A549 (cell line): ENCODE data around the gene LRRC7. TPM values are rescaled to one million over a fixed set of nuclear protein-coding genes. Genes with fewer than 3 reads are reported as not detected.

Source experiments
- ATAC-seq, 2 experiments: fragments of 200-7000 bp in 1 of 2; fragments of >200 bp in 1 of 2; cut with Nextera tagmentation in 1 of 2; cut with Tn5 transposase in 1 of 2; 3 replicates each; pipeline versions ENCODE4 v1.8.0 to v1.9.1; 2018 to 2020; ENCODE audit warnings: mild to moderate bottlenecking in 1 of 2, moderate library complexity in 1 of 2
- CTCF ChIA-PET: fragments of 300-600 bp; sonication (Branson Sonifier 250); formaldehyde crosslinking; extraction: SDS; loops from one replicate; lab custom pipeline; 2021; ENCODE audit warnings: antibody characterized with exemption, inconsistent platforms; lab: Yijun Ruan, JAX
- POLR2A ChIA-PET: fragments of 350-600 bp; formaldehyde crosslinking; extraction: SDS; loops from one replicate; lab custom pipeline; 2021; ENCODE audit warnings: antibody characterized with exemption, inconsistent platforms; lab: Yijun Ruan, JAX
- DNase-seq, 2 experiments: peaks; one replicate each; pipeline versions ENCODE4 v3.0.0 to v3.0.0-alpha.2; 2011 to 2016; ENCODE audit warnings: low read depth in 1 of 2, low spot score in 1 of 2
- FAIRE-seq: peaks from 2 replicates; lab custom pipeline; 2011; peaks lifted over from hg19 to GRCh38; lab: Jason Lieb, UNC
- H3K27ac ChIP-seq, 2 experiments: fragments of >200 bp; sonication (Bioruptor Twin); formaldehyde crosslinking; 3 replicates each; pipeline ENCODE4 v1.5.1; 2016 to 2017
- H3K4me1 ChIP-seq: fragments of >200 bp; sonication (Bioruptor Twin); formaldehyde crosslinking; 3 replicates; pipeline ENCODE4 v1.6.1; 2016
- H3K4me2 ChIP-seq: fragments of >200 bp; sonication (Bioruptor Twin); formaldehyde crosslinking; 3 replicates; pipeline ENCODE4 v1.6.1; 2016
- H3K4me3 ChIP-seq: fragments of >200 bp; sonication (Bioruptor Twin); formaldehyde crosslinking; 3 replicates; pipeline ENCODE4 v1.5.1; 2016
- H3K9me3 ChIP-seq: fragments of >200 bp; sonication (Bioruptor Twin); formaldehyde crosslinking; 3 replicates; pipeline ENCODE4 v1.6.1; 2016
- BHLHE40 ChIP-seq: IDR thresholded peaks from 2 replicates; pipeline ENCODE4 v1.6.1; 2012; ENCODE audit warnings: low read depth, low read length, inconsistent platforms
- CBX8 ChIP-seq: fragments of 200-600 bp; sonication (generic); IDR thresholded peaks from 2 replicates; pipeline ENCODE4 v1.6.1; 2016
- CHD2 ChIP-seq: fragments of 150-350 bp; IDR thresholded peaks from 2 replicates; pipeline ENCODE4 v1.6.1; 2014; ENCODE audit warnings: low read length; ENCODE audit not compliant: partially characterized antibody
- CHD4 ChIP-seq: fragments of 200-600 bp; sonication (generic); IDR thresholded peaks from 2 replicates; pipeline ENCODE4 v1.6.1; 2016; ENCODE audit warnings: antibody characterized with exemption, mild to moderate bottlenecking, borderline replicate concordance
- ELK1 ChIP-seq: fragments of 150-350 bp; IDR thresholded peaks from 2 replicates; pipeline ENCODE4 v1.6.1; 2014; ENCODE audit warnings: low read depth, mild to moderate bottlenecking, low read length
- FOXS1 ChIP-seq: fragments of 250-450 bp; sonication (Bioruptor Pico); IDR thresholded peaks from 2 replicates; pipeline ENCODE4 v1.5.0; 2020; ENCODE audit warnings: mild to moderate bottlenecking, moderate library complexity
- MYC ChIP-seq: IDR thresholded peaks from 2 replicates; pipeline ENCODE4 v1.6.1; 2012; ENCODE audit warnings: mild to moderate bottlenecking, inconsistent platforms, low read length, improper control_type of control experiment, borderline replicate concordance
- RARB ChIP-seq: fragments of 250-450 bp; sonication (Bioruptor Pico); IDR thresholded peaks from 2 replicates; pipeline ENCODE4 v1.8.0; 2021; ENCODE audit warnings: mild to moderate bottlenecking, moderate library complexity
- RCOR1 ChIP-seq: fragments of 150-350 bp; IDR thresholded peaks from 2 replicates; pipeline ENCODE4 v1.6.1; 2014; ENCODE audit warnings: antibody characterized with exemption, low read length, low read depth
- REST ChIP-seq: fragments of 200-600 bp; sonication (generic); IDR thresholded peaks from 2 replicates; pipeline ENCODE4 v1.6.1; 2016; ENCODE audit warnings: antibody characterized with exemption, mild to moderate bottlenecking, moderate library complexity
- SREBF2 ChIP-seq: fragments of 450-650 bp; IDR thresholded peaks from 2 replicates; pipeline ENCODE4 v1.6.1; 2014; ENCODE audit warnings: mild to moderate bottlenecking, moderate library complexity
- TFCP2L1 ChIP-seq: fragments of 250-450 bp; sonication (Bioruptor Pico); IDR thresholded peaks from 2 replicates; pipeline ENCODE4 v1.5.0; 2021; ENCODE audit warnings: mild to moderate bottlenecking
- TP53 ChIP-seq: fragments of 250-450 bp; sonication (Bioruptor Pico); IDR thresholded peaks from 2 replicates; pipeline ENCODE4 v1.5.0; 2021; ENCODE audit warnings: mild to moderate bottlenecking, moderate library complexity
- WGBS: methylation state at CpG from one replicate; pipeline ENCODE4 v1.1.6; 2017; ENCODE audit errors: missing lambda C conversion rate; 5-methylcytosine and 5-hydroxymethylcytosine counted together
- polyA plus RNA-seq, 4 experiments: library from polyadenylated mRNA; depleted of rRNA in 3 of 4; stranded (reverse); fragments of >200 nt; fragmentation: RNase III in 1 of 4; extraction: RNeasy Plus Mini Kit Qiagen cat#74134 plus additional on column Dnase treatment in 1 of 4; gene quantifications; 2 replicates in 3 of 4; 3 replicates in 1 of 4; pipeline ENCODE4 v1.2.3, GENCODE V29; 2011 to 2017

LRRC7 gene
- polyA plus RNA-seq, 2 of the 4 experiments (the other 2 are of a cell fraction) = not detected

- ChIA-PET POLR2A (no interaction called here), CTCF (no interaction called here)
- ATAC-seq (no peak), FAIRE-seq (no peak), DNase-seq (no peak)
- H3K4me1 ChIP-seq = no peaks in the 10 kb centered on the region
- WGBS = 0% methylated on average over 2 of the region's 2 CpGs
- TF ChIP-seq RCOR1 (no peak), ELK1 (no peak), RARB (no peak), TFCP2L1 (CRISPR knock-in tag) (no peak), SREBF2 (no peak), MYC (no peak), CHD2 (no peak), CHD4 (no peak), REST (no peak)
- no peaks in the 10 kb centered on the region for H3K9me3 ChIP-seq
- no peak overlapping the region for H3K4me3 ChIP-seq
- no peak overlapping the region for H3K4me2 ChIP-seq
- H3K27ac ChIP-seq = no peak overlapping the region
Measured at GRCh38 chr1:69527273-69527672, 40.4 kb upstream of the LRRC7 start.

- no peaks in the 10 kb centered on the region for H3K4me1 ChIP-seq
- DNase-seq = no peak
- ATAC-seq = no peak
- ChIA-PET CTCF (no interaction called here), POLR2A (no interaction called here)
- TF ChIP-seq CBX8 = no peak
- 0% methylated on average over 2 of the region's 2 CpGs for WGBS
- H3K4me2 ChIP-seq = no peak overlapping the region
- no peaks in the 10 kb centered on the region for H3K9me3 ChIP-seq
- no peak overlapping the region for H3K4me3 ChIP-seq
- H3K27ac ChIP-seq = no peak overlapping the region
- no peak for FAIRE-seq
Measured at GRCh38 chr1:69528376-69528775, 39.3 kb upstream of the LRRC7 start.

GRCh38 chr1:69533343-69533742, 34.4 kb upstream of the LRRC7 start:
- Histone ChIP-seq H3K27ac (no peak overlapping the region), H3K4me1 (no peaks in the 10 kb centered on the region), H3K4me3 (no peak overlapping the region), H3K9me3 (no peaks in the 10 kb centered on the region), H3K4me2 (no peak overlapping the region)
- ChIA-PET POLR2A (no interaction called here), CTCF (no interaction called here)
- FAIRE-seq (no peak), DNase-seq (no peak), ATAC-seq (no peak)
- no peak for TF ChIP-seq BHLHE40
- no peak for TF ChIP-seq RCOR1
- 0% methylated on average over 1 of the region's 1 CpG for WGBS

- no peak overlapping the region for H3K27ac ChIP-seq
- TF ChIP-seq FOXS1 (CRISPR knock-in tag) (no peak), TP53 (CRISPR knock-in tag) (no peak)
- ATAC-seq (no peak), FAIRE-seq (no peak), DNase-seq (no peak)
- WGBS = 0% methylated on average over 1 of the region's 1 CpG
- POLR2A ChIA-PET = no interaction called here
- CTCF ChIA-PET = no interaction called here
- no peaks in the 10 kb centered on the region for H3K9me3 ChIP-seq
- no peaks in the 10 kb centered on the region for H3K4me1 ChIP-seq
- H3K4me2 ChIP-seq = no peak overlapping the region
- no peak overlapping the region for H3K4me3 ChIP-seq
Measured at GRCh38 chr1:69534829-69535228, 32.9 kb upstream of the LRRC7 start.
